H1 (cell line): ENCODE data around the gene LIN37. TPM values are rescaled to one million over a fixed set of nuclear protein-coding genes. Genes with fewer than 3 reads are reported as not detected.

Experiments used
- CHD7 ChIP-seq: fragments of 300-600 bp; sonication (generic); IDR thresholded peaks from 2 replicates; pipeline ENCODE4 v1.7.1; 2012; ENCODE audit warnings: low read length, moderate library complexity, mild to moderate bottlenecking, inconsistent platforms; ENCODE audit not compliant: insufficient replicate concordance
- NANOG ChIP-seq: IDR thresholded peaks from 2 replicates; pipeline ENCODE4 v1.6.1; 2011; ENCODE audit warnings: low read length, low read depth, mild to moderate bottlenecking, inconsistent platforms; ENCODE audit not compliant: insufficient read depth, poor library complexity, severe bottlenecking
- polyA plus RNA-seq, 7 experiments: library from polyadenylated mRNA; depleted of rRNA in 3 of 7; stranded (reverse) in 5 of 7; unstranded in 2 of 7; fragments of >200 nt in 5 of 7; fragments of 200-250 nt in 2 of 7; gene quantifications; 1 replicate in 5 of 7; 2 replicates in 1 of 7; 4 replicates in 1 of 7; pipeline versions ENCODE4 v1.2.1 to v1.2.3, GENCODE V29; 2011 to 2013; ENCODE audit warnings: missing spikeins in 2 of 7, mixed read lengths in 2 of 7
- total RNA-seq: library from RNA; stranded (reverse); fragmentation: NEBNext Ultra II Directional; extraction: Animal tissue kit (Norgen Biotek cat#: 25700); gene quantifications from 2 replicates; pipeline ENCODE4 v1.2.1, GENCODE V29; 2021

The LIN37 gene
- total and polyA plus RNA-seq, 2 of the 8 experiments (the other 6 are each of a cell fraction or from before 2014, with no cell fraction given) = 3.8 to 9.8 TPM

DNA sequence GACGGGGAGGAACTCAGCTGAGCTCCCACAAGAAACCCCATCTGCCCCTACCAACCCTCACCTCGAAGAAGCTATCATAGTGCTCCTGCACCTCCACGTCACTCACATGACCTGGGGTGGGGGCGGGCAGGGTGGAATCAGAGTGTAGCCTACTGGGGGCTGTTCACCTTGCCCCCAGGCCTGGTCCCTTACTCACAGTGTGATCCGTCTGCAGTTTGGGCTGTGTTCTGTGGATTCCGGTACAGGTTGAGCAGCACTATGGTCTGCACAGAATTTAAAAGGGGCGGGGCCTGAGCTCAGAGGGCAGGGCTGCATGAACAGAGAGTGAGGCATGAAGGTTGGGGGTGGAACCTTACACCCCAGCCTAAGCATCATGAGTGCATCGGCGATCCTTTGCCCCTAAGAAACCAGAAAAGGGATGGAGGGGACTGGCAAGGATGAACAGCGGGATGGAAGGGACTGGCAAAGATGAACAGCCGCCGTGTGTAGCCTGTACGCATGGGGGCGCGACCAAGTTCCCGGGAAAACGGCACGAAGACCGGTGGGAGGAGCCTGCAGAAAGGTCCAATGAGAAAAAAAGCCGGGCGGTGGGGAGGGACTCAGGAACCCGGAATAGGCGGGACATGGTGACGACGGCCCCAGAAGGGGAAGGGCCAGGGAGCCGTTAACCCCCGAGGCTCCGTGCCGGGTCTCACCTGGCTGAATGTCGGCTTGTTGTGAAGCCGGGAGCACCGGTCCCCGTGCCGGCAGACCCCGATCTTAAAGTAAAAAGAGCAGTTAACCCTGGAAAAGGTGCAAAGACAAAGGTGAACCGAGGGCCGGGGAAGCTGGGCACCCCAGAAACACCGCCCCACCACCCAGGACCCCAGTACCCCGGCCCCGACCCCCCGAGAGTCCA, 3.7 kb upstream of the LIN37 start (continued):
- TF ChIP-seq CHD7 (no peak), NANOG (no peak)
